LNCaP clone FGC (cell line): ENCODE measurements around the gene HIPK2.

Source experiments
- DNase-seq: peaks from one replicate; pipeline ENCODE4 v3.0.0-alpha.2; 2011; ENCODE audit warnings: low read depth
- H3K4me3 ChIP-seq: 2 replicates; pipeline ENCODE4 v1.5.1; 2011; ENCODE audit warnings: mild to moderate bottlenecking, low read depth, low read length, control low read depth
- TF ChIP-seq, protein P1 (sequence below): IDR thresholded peaks from 2 replicates; pipeline ENCODE4 v1.5.1; 2012; ENCODE audit warnings: mild to moderate bottlenecking; ENCODE audit not compliant: control insufficient read depth, insufficient read depth; ENCODE audit errors: extremely low read depth

HIPK2 gene

DNA sequence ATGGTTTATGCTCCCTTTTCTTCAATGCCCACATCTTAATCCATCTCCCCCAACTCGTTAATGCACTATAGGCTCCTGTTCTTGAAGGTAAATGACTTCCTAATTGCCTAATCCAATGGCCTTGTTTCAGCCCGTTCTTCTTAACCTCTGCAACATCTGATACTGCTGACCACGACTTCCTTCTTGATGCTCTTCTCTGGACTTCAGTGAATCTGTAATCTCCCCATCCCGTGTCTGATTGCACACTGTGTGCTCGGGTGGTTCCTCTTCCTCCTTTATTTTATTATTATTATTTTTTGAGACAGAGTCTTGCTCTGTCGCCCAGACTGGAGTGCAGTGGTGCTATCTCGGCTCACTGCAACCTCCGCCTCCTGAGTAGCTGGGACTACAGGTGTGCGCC lies 58.9 kb downstream of the HIPK2 start:
- TF ChIP-seq, protein P1, sequence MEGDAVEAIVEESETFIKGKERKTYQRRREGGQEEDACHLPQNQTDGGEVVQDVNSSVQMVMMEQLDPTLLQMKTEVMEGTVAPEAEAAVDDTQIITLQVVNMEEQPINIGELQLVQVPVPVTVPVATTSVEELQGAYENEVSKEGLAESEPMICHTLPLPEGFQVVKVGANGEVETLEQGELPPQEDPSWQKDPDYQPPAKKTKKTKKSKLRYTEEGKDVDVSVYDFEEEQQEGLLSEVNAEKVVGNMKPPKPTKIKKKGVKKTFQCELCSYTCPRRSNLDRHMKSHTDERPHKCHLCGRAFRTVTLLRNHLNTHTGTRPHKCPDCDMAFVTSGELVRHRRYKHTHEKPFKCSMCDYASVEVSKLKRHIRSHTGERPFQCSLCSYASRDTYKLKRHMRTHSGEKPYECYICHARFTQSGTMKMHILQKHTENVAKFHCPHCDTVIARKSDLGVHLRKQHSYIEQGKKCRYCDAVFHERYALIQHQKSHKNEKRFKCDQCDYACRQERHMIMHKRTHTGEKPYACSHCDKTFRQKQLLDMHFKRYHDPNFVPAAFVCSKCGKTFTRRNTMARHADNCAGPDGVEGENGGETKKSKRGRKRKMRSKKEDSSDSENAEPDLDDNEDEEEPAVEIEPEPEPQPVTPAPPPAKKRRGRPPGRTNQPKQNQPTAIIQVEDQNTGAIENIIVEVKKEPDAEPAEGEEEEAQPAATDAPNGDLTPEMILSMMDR, result no peak
- no peak for DNase-seq
- no peak overlapping the region for H3K4me3 ChIP-seq

DNA sequence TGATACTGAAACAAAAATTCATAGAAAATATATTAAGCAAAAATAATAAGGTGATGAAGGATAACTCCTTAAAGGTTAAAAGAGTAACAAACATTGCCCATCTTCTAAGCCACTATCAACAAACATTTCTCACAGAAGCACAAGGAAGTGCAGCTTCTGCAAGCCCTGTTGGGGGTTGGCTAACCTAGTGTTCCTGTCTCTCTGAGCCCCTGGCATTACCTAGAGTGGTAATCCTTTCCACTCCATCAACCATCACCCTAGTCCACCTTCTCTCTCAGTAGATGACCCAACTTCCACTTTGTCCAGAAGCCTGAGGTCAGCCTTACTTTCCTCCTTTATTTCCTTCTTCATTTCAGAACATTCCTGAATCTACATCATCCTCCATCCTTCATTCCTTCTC lies 59.7 kb downstream of the HIPK2 start:
- TF ChIP-seq, protein P1, result no peak
- H3K4me3 ChIP-seq, result no peak overlapping the region
- no peak for DNase-seq

DNA sequence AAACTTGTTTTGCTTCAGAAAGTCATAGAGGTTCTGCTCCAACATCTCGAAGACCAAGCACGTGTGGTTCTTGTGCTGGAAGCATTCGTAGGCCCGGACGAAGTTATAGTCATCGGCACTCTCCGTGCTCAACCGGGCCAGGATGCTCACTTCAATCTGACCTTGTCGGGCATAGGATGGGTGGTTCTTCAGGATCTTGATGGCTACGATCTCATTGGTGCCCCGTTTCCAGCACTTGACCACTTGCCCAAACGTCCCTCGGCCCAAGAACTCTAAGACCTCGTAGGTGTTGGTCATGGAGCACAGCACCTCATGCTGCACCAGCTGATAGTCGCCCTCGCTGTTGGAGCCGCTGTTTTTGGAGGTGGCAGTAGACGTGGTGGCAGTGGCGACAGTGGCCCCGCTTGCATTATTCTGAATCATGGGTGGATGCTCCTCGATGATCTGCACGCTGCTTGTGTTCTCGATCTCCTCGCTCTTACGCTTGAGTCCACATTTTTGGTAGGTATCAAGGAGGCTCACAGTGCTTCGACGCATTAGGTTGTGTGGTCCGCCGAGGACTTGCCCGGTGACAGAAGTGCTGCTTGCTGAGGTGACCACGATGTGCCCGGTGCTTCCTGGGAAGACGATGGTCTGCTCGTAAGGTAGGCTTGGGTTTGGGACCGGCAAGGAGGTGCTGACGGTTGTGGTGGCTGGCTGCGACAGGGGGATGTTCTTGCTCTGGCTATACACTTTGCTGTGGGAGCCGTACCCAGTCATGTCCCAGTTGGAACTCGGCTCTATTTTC lies 61.4 kb downstream of the HIPK2 start:
- DNase-seq, result no peak
- TF ChIP-seq, protein P1, result no peak
- no peak overlapping the region for H3K4me3 ChIP-seq

DNA sequence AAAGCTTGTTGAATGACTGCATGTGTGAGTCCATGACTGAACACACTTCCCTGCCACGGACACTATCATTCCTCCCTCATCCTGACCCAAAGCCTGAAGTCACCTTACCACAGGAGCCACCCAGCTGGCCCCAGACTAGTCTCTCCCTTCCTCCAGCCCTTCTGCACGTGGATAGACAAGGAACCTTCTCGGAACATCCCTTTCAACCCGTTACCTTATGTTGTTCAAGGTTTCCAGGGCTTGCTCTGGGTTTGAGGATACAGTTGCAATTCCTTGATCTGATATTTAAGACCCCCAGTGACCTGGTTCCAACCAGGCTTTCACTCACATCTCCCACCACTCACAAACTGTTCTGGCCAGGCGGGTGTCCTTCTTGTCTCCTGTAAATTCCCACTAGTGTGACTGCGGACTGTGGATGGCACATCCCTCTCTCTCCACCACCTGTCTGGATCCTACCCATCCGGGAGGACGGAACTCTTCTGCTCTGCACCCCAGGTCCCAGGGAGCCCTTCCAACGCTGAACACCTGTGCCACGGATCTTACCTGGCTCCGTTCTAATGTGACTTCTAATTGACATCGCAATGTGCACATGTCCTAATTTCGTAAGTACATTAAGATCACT lies 62.5 kb downstream of the HIPK2 start:
- TF ChIP-seq, protein P1, result no peak
- no peak for DNase-seq

DNA sequence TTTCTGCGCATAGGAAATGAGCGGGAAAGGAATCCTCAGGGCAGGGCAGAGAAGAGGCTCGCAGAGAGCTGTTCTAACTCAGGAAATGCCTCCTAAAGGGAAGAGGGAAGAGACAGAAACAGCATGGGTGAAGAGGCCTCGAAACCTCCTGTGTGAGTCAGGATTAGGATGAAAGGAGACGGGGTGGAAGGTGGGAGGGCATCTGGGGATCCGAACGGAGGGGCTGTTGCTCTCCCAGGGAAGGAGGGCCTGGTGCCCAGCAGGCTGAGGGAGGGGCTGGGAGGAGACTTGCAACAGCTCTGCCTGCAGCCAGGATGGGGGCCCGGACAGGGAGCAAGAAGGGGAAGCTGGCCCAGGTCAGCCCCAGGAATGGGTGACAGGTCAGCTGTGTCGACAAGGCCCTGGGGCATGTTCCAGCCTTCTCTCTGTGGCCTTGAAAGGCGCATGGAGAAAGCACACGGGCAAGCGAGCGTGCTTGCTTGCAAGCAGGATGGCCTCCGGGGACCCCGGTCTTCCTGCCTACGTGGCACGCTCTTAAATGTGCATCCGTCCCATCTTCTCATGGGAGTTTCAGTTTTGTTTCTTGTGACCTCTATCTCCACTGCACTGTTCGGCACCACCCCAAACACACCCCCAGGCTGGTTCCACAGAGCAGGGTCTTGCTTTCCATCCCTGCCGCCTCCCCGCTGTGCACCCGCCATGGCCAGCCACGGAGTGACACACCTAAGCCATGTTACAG lies 63.5 kb downstream of the HIPK2 start:
- DNase-seq, result no peak
- no peak overlapping the region for H3K4me3 ChIP-seq
- TF ChIP-seq, protein P1, result no peak

More for the DNA sequence above, 62.5 kb downstream of the HIPK2 start:
- no peak overlapping the region for H3K4me3 ChIP-seq

DNA sequence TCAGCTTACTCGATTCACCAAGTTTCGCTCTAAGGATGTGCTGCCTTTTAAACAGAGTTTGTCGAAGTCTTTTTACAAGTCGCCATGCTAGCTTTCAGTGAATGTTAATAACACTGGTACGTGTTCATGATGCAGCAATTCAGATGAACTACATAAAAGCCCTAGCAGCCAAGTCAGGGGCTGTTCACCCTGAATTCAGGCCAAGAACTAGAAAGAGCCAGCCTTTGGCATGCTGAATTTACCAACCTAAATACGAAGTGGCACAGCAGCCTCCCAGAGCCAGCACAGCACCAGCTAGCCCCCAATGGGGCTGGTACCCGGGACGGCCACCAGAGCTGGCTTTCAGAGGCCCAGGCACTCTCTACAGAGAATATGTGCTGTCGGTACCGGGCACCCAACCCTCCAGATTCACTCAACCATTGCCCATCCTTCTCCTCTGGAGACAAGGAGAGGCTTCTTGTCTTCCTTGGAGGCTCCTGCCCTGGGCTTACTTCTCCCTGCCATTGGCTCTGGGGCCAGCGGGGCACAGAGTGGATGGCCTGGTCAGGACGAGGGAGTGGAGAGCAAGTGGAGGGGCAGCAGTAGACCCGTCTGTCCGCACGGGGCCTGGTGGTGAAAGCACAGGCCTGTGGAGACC lies 64.2 kb downstream of the HIPK2 start:
- DNase-seq, result no peak
- no peak overlapping the region for H3K4me3 ChIP-seq
- TF ChIP-seq, protein P1, result no peak
